HG03025 (cell line): Measurements from ENCODE around the gene CERS4.
"Not testable (repeated sequence)": the region's sequence is repeated elsewhere in the genome, so short reads cannot be mapped to it uniquely, and the experiment has no call there.

Source experiments
- ATAC-seq: cut with Tn5 transposase; IDR thresholded peaks from one replicate; pipeline ENCODE4 v1.9.1; 2021; ENCODE audit warnings: mild to moderate bottlenecking, moderate library complexity; ENCODE audit not compliant: unreplicated experiment, low FRiP score

The CERS4 gene

DNA sequence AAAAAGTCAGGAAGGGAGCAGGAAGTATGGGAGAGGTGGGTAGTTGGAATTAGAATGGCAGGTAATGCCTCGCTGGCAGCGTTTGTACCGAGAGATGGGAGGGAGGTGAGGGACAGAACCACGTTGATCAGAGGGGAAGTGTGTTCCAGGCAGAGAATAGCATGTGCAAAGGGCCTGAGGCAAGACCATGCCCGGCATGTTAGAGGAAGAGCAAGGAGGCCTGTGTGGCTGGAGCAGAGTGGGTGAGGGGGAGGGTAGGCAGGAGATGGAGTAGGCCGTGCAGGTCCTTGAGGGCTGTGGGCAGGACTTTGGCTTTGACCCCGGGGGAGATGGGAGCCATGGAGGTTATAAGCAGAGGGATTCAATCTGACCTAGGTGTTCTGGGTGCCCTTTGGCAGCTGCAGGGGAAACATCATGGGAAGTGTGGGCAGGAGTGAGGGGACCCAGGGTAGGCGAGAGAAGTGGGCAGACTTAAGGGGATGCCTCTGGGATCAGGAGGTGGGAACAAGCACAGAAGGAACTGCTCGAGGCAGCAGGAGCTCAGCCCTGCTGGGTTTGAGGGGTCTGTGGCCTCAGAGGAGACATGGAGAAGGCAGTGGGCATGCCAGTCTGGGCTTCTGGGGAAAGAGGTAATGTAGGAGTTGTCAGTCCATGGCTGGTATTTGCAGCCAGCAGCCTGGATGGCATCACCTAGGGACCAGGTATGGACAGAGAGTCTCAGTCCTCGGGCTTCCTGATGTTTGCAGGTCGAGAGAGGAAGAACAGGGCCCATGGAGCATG lies 50.2 kb downstream of the CERS4 start:
- no peak for ATAC-seq

DNA sequence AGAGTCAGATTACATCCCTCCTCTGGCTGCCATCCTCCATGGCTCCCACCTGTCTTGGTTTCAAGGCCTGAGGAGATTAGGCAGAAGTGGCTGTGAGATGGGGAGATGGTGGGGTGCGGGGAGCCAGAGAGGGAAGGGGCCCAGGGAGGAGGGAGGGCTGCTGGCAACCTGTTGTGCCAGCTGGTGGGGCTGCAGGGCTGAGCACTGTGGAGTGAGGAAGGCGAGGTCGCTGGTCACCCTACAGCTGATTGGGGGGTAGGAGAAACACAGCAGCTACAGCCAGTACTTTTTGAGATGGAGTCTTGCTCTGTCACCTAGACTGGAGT lies 50.7 kb downstream of the CERS4 start:
- no peak for ATAC-seq

DNA sequence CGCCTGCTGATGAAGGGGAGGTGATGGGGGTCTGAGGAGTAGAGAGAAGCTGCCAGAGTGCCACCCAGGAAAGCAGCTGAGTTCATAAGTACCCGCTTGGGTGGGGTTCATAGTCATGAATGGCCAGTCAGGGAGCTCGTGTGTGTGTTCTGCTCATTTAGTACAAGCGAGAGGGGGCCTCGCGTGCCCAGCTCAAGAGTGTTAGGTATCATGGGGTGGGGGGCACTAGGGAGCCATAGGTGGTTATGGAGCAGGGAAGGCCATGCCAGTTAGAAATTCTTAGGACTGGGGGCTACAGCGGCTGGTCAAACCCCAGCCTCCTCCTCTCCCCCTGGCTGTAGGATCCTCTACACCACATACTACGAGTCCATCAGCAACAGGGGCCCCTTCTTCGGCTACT lies 52.2 kb downstream of the CERS4 start:
- no peak for ATAC-seq

DNA sequence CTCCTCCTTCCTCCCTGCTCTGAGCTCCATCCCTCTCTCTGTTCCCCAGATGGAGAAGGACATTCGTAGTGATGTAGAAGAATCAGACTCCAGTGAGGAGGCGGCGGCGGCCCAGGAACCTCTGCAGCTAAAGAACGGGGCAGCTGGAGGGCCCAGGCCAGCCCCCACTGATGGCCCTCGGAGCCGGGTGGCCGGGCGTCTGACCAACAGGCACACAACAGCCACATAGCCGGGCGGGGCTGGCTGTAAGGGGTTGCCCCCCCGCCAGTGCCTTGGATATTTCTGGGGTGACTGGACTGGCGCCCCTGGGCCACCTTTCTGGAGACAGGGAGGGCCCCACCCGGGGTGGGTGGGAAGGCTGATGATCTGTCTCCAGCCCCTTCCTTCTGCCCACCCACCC lies 52.7 kb downstream of the CERS4 start:
- ATAC-seq, result no peak

DNA sequence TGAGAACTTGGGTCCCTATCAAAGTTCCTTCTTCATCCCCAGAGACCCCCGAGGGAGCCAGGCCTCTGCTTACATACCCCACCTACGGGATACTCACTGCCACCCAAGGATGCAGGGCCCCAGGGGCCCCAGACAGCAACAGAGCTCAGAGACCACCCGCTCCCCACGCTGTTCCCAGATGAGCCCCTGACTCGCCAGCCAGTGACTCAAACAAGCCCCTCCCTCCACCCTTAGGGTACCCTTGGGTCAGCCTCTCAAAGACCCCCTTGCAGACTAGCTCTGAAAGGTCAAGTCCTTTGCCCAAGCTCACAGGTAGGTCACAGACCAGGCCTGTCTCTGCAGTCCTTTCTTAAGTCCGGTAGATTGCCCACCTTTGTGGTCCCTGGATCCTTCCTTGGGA lies 53.3 kb downstream of the CERS4 start:
- ATAC-seq, result no peak

DNA sequence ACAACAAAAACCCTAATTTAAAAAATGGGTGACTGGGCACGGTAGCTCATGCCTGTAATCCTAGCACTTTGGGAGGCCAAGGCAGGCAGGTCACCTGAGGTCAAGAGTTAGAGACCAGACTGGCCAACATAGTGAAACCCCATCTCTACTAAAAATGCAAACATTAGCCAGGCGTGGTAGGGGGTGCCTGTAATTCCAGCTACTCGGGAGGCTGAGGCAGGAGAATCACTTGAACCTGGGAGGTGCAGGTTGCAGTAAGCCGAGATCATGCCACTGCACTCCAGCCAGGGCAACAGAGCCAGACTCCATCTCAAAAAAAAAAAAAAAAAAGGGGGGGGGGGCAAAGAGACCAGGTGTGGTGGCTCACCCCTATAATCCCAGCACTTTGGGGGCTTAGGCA lies 55.1 kb downstream of the CERS4 start:
- ATAC-seq, result not testable (repeated sequence)

DNA sequence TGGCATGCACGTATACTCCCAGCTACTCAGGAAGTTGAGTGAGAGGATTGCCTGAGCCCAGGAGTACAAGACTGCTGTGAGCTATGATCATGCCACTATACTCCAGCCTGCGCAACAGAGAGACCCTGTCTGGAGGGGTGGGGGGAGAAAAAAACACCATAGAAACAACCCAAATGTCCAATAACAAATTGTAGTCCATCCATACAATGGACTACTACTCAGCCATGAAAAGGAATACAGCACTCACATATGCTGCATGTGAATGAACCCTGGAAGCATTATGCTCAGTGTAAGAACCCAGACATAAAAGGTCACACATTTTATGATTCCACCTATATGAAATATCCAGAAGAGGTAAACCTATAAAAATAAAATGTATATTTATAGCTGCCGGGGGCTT lies 56.7 kb downstream of the CERS4 start:
- no peak for ATAC-seq

DNA sequence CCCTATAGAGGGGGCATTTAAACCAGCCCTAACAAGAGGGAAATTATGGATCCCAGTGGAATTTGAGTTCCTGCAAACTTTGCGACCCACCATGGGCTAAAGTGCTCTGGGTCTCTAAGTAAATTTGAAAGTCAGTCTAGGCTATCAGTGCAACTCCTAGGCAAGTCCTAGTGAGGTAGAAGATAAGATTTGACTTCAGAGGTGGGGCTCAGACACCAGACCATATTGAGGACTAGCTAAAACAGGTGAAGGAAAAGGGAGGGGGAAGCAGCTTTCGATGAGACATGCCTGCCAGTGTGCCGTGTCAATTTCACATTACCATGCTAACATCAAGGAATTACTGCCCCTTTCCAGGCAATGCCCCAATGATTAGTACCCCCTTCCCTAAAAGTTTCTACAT lies 60.6 kb downstream of the CERS4 start:
- ATAC-seq, result no peak

DNA sequence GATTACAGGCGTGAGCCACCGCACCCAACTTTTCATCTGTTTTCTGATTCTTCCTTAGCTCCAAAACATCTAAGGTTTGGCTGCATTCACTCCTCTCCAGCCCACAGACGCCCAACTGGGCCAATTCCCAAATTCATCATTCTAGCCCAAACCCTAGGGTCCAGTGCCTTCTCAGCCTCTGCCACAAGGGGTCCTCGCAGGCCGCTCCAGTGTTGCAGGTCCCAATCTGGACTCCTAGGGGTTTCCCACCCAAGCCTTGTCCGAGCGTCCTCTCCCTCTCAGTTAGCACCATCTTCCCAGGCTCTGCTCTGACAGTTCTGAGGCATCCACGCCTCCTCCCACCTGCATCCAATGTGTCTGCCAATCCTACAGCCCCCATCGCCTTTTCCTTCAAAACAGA lies 67.3 kb downstream of the CERS4 start:
- ATAC-seq, result not testable (repeated sequence)

DNA sequence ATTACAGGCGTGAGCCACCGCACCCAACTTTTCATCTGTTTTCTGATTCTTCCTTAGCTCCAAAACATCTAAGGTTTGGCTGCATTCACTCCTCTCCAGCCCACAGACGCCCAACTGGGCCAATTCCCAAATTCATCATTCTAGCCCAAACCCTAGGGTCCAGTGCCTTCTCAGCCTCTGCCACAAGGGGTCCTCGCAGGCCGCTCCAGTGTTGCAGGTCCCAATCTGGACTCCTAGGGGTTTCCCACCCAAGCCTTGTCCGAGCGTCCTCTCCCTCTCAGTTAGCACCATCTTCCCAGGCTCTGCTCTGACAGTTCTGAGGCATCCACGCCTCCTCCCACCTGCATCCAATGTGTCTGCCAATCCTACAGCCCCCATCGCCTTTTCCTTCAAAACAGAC lies 82.2 kb downstream of the CERS4 start:
- ATAC-seq, result not testable (repeated sequence)

DNA sequence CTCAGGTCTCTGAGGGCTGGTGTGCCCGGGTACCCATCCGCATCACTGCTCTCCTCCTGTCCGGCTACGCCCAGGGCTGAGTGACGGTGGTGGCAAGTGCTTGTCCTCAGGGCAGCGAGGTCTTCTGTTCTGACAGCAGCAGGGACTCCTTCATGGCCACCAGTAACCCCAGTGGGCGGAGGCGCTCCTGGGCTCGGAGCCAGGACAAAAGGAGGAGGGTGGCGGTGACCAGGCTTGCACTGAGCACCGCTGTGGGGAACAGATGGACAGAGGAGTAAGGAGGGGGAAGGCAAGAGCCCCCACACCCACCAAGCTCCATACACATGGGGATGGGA lies 93.2 kb downstream of the CERS4 start:
- ATAC-seq, result no peak

DNA sequence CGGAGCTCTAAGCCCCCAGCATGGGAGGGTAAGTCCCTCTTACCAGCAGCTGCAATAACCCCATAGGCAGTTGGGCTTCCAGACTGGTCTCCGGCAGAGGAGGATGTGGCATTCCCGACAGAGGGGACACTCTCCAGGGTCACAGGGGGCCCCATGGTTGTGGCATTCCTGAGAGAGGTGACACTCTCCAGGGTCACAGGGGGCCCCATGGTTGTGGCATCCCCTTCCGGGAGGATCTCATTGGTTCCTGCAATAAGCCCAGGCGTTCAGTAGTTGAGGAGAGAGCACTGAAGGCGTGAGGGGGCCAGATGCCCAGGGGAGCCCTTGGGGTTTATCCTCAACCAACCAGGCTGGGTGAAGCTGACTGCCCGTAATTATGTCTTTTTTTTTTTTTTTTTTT lies 93.6 kb downstream of the CERS4 start:
- no peak for ATAC-seq

DNA sequence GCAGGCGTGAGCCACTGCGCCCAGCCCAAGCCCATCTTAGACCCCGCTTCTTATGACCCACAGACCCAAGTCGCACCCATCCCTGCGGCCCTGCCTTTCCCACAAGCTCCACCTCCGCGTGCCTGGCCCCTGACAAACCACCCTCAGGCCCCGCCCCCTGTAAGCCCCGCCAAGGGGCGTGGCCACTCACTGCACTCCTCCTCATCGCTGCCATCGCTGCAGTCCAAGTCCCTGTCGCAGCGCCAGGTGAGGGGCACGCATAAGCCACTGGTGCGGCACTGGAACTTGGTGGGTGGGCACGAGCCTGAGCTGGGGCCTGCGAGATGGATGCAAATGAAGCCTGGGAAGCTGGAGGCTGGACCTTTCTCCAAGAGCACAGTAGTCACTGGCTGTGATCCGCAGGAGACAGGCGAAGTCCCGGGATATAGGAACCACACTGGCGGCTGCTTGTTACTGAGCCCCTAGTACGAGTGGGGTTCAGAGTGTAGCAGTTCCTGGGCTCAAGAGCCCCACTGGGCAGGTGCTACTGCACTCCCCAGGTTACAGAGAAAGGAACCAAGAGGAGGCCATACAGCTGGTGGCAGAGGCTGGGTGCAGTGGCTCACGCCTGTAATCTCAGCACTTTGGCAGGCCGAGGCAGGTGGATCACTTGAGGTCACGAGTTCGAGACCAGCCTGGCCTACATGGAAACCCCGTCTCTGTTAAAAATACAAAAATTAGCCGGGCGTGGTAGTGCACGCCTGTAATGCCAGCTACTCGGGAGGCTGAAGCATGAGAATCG lies 95.9 kb downstream of the CERS4 start:
- no peak for ATAC-seq

DNA sequence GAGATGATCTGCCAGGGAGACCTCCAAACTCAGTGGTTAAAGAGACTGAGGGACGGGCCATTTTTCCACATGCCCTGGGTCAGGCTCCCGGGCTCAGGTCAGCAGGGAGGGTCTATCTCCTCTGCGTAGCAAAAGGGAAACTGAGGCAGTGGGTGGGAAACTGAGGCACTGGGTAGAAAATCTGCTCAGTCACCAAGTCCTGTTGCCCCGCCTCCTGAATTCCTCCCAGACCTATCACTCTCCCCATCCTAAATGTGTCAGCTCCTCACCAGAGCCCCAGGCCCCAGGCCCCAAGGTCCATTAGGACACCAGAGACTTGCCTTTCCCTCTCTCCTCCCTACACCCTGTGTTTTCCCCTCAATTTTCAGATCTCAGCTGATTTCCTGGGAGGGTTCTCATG lies 96.6 kb downstream of the CERS4 start:
- ATAC-seq, result no peak

DNA sequence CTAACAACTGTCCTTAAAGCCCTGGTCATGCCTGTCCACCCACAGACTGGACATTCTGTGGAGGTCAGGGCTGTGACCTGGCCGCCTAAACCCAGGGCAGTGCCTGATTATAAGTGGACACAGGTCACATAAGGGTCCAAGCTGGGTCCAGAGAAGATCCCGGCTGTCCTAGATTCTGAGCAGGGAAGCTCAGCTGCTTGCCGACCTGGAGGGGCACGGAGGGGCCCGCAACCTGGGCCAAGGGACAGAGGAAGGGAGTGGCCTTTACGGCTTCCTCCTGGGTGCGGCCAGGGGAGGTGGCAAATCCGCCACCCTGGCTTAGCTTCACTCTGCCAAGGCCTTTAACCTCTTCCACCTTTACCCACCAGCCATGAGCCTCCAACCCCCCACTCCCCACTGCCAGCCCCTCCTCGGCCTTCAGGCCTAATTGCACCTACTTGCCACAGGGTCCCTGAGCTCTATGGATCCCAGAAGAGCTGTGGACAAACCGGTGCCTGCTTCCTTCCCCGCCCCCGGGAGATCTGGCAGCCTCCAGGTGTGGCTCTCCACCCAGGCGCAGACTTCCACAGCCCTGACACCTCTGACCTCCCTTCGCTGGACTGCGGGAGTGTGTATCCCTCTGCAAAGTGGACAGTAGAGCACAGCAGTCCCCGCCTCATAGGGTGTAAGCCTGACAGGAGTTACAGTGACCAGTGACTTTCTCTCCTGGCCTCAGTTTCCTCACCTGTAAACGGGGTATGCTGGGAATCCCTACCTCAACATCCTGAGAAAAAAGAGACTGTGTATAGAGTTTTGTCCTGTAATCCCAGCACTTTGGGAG lies 97.3 kb downstream of the CERS4 start:
- ATAC-seq, result no peak

DNA sequence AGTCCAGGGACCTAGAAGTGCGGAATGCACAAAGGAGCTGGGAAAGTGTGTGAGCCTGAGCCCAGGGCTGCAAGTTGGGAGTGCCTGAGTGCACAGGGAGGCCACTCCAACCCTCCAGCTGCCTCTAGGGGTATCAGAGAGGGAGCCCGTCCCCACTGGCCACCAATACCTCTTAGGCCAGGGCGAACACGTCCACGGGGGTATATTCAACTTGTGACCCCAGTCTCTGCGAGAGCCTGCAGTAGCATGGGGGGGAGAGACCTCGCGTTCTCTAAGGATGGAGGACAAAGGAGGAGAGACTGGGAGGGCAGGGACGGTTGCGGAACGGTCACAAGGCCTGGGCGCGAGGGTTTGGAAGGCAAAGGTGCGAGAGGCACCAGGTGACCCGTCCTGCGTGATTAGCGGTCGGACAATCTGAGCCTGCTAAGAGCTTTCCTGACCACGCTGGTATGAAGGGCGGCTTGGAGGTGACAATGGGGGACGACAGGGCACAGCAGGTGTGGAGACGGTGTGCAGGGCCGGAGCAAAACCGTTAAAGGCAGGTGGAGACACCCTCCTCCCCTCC lies 98.3 kb downstream of the CERS4 start:
- ATAC-seq, result no peak

DNA sequence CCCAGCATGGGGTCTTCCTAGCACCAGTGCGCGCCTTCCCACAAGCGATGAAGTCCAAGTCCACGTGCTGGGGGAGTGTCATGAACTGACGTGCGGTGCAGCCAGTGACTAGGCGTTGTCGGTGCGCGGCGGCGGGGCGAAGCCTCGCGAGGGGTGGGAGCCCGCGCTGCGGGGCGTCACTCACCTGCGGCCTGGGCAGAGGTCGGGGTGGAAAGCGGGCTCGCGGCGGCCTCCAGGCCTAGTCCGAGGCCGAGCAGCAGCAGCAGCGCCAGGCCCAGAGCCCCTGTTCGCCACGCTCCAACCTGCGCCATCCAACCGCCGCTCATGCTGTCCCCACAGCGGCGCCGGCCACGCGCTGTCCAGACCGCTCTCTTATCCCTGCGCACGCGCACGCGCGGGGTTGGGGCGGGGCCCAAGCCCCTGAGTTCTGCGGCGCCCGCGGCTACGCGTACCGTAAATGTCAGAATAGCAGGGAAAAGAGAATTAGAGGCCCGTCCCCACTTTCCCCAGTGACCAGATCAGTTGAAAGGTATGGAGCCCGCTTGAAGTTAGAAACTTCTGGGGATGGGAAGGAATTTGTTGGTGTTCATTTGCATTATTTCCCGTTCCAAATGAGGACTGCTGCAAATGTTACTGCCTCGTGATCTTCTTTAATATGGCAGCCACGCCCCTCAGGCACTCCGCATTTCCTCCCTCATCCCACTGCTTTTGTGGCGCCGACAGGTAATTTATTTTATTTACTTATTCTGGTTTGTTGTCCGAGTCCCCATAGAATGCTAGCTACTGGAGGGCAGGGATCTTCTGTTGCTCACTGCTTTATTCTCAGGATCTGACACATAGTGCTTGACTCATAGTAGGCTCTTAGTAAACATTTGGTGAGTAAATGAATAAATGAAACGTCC lies 99.0 kb downstream of the CERS4 start, which contains the start of gene CD320:
CD320 (minus strand) TSS at position 394 of the 902 bp plus-strand sequence; CDS start at position 326, 68 bp downstream.
- ATAC-seq, result peak; percentile 48

DNA sequence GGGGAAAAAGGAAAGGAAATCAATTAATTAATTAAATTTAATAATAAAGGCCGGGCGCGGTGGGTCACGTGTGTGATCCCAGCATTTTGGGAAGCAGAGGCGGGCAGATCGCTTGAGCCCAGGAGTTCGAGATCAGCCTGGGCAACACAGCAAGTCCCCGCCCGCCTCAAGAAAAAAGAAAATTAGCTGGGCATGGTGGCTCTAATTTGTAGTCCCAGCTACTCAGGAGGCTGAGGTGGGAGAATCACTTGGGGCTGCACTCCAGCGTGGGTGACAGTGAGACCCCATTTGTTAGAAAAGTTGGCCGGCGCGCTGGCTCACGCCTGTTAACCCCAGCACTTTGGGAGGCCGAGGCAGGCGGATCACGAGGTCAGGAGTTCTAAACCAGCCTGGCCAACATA lies 99.7 kb downstream of the CERS4 start:
- ATAC-seq, result no peak

DNA sequence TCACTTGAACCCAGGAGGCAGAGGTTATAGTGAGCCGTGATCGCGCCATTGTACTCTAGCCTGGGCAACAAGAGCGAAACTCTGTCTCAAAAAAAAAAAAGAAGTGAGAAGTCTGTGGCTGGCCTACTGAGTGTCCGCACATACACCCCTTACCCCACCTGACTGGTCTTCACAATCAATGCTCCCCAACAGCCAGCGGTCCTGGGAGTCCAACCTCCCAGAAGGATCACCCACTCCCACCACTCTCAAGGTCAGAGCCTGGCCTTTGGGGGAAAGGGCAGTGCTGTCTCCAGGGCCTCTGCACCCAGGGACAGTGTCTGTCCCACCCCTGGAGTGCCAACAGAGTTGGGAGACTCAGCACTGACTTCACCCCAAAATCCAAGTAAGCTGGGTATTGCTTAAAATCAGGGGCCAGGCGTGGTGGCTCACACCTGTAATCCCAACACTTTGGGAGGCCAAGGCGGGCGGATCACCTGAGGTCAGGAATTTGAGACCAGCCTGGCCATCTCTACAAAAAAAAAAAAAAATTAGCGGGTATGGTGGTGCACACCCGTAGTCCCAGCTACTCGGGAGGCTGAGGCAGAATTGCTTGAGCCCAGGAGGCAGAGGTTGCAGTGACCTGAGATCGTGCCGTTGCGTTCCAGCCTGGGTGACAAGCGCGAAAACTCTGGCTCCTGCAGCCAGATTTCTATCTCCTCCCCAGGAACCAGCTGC lies 101.3 kb downstream of the CERS4 start:
- ATAC-seq, result no peak
